Measurements from ENCODE around the gene GPR27.

Gene GPR27

GRCh38 chr3:71789922-71790321, 36.3 kb downstream of the GPR27 start:
- DNase-seq (ENCODE audit: low spot score): no peak
- H2BK12ac ChIP-seq (ENCODE audit: low read length): no peak overlapping the region
- no peak overlapping the region for H2AK5ac ChIP-seq (ENCODE audit: low read depth, low read length)
- H3K27ac ChIP-seq (replicated peaks; ENCODE audit: low read length): no peak overlapping the region
- H3K4ac ChIP-seq (ENCODE audit: low read length): no peak overlapping the region
- no peak overlapping the region for H3K23ac ChIP-seq (ENCODE audit: low read depth, low read length, poor library complexity)
- no peak overlapping the region for H3K4me3 ChIP-seq (ENCODE audit: low read length in 2 of 2)
- no peak overlapping the region for H4K8ac ChIP-seq (ENCODE audit: low read depth, low read length)
- peaks cover 0 to 9% of the 10 kb centered on the region in 2 donors for H3K4me1 ChIP-seq (ENCODE audit: control insufficient read depth in 2 of 2, insufficient read depth in 1 of 2, low read depth in 1 of 2, low read length in 2 of 2)
- no peak overlapping the region for H2BK15ac ChIP-seq (ENCODE audit: low read length)
- H2BK5ac ChIP-seq (ENCODE audit: low read length): no peak overlapping the region
- H3K36me3 ChIP-seq (replicated peaks in 1 of 2; ENCODE audit: control insufficient read depth in 2 of 2, insufficient read depth in 2 of 2, low read length in 2 of 2): no peaks in the 10 kb centered on the region
- no peaks in the 10 kb centered on the region for H3K9me3 ChIP-seq (replicated peaks in 1 of 2; ENCODE audit: control insufficient read depth in 2 of 2, insufficient read depth in 1 of 2, low read depth in 1 of 2, low read length in 2 of 2)
- H3K9ac ChIP-seq (ENCODE audit: low read depth, low read length, poor library complexity): no peak overlapping the region
- no peak overlapping the region for H3K18ac ChIP-seq (ENCODE audit: low read length)
- no peaks in the 10 kb centered on the region for H3K79me1 ChIP-seq (ENCODE audit: low read depth, low read length)
- no peak overlapping the region for H2AFZ ChIP-seq (ENCODE audit: low read length)
- no peak overlapping the region for H4K91ac ChIP-seq (ENCODE audit: low read depth, low read length, poor library complexity)
- WGBS, 2 donors (ENCODE audit: extremely low coverage in 2 of 2, insufficient read length in 2 of 2, insufficient replicate concordance in 1 of 2): no CpG with 5 or more reads among the region's 1 CpG
- H3K4me2 ChIP-seq (ENCODE audit: insufficient read depth, low read length, poor library complexity, severe bottlenecking): no peak overlapping the region
- no peak overlapping the region for H3K14ac ChIP-seq (ENCODE audit: low read length)
- peaks cover 8 to 45% (median 18%) of the 10 kb centered on the region in 3 experiments for H3K27me3 ChIP-seq (ENCODE audit: control insufficient read depth in 3 of 3, insufficient read depth in 3 of 3, low read depth in 1 of 3, low read length in 3 of 3)
- H2BK120ac ChIP-seq (ENCODE audit: low read depth, low read length): no peak overlapping the region

GRCh38 chr3:71791634-71792033, 38.0 kb downstream of the GPR27 start:
- no peaks in the 10 kb centered on the region for H3K4me1 ChIP-seq (ENCODE audit: control insufficient read depth in 2 of 2, insufficient read depth in 1 of 2, low read depth in 1 of 2, low read length in 2 of 2)
- H2BK15ac ChIP-seq (ENCODE audit: low read length): no peak overlapping the region

GRCh38 chr3:71796290-71796689, 42.6 kb downstream of the GPR27 start:
- no peak overlapping the region for H3K14ac ChIP-seq (ENCODE audit: low read length)
- no peak overlapping the region for H2BK12ac ChIP-seq (ENCODE audit: low read length)
- no peak overlapping the region for H3K23ac ChIP-seq (ENCODE audit: low read depth, low read length, poor library complexity)
- no peak overlapping the region for H2AK5ac ChIP-seq (ENCODE audit: low read depth, low read length)
- H3K4me3 ChIP-seq (ENCODE audit: low read length in 2 of 2): no peak overlapping the region
- H4K8ac ChIP-seq (ENCODE audit: low read depth, low read length): no peak overlapping the region
- no peak overlapping the region for H2BK120ac ChIP-seq (ENCODE audit: low read depth, low read length)
- H3K18ac ChIP-seq (ENCODE audit: low read length): no peak overlapping the region
- H3K4ac ChIP-seq (ENCODE audit: low read length): no peak overlapping the region
- WGBS, 2 donors (ENCODE audit: extremely low coverage in 2 of 2, insufficient read length in 2 of 2, insufficient replicate concordance in 1 of 2): no CpG with 5 or more reads among the region's 3 CpGs
- H2BK5ac ChIP-seq (ENCODE audit: low read length): no peak overlapping the region
- peaks cover 2% of the 10 kb centered on the region for H3K79me1 ChIP-seq (ENCODE audit: low read depth, low read length)
- no peak overlapping the region for H2BK15ac ChIP-seq (ENCODE audit: low read length)
- no peak overlapping the region for H3K9ac ChIP-seq (ENCODE audit: low read depth, low read length, poor library complexity)
- no peaks in the 10 kb centered on the region for H3K36me3 ChIP-seq (replicated peaks in 1 of 2; ENCODE audit: control insufficient read depth in 2 of 2, insufficient read depth in 2 of 2, low read length in 2 of 2)
- no peak overlapping the region for H4K91ac ChIP-seq (ENCODE audit: low read depth, low read length, poor library complexity)
- DNase-seq (ENCODE audit: low spot score): no peak
- peaks cover 0 to 13% (median 0%) of the 10 kb centered on the region in 3 experiments for H3K27me3 ChIP-seq (ENCODE audit: control insufficient read depth in 3 of 3, insufficient read depth in 3 of 3, low read depth in 1 of 3, low read length in 3 of 3)
- no peak overlapping the region for H3K27ac ChIP-seq (replicated peaks; ENCODE audit: low read length)
- H2AFZ ChIP-seq (ENCODE audit: low read length): no peak overlapping the region
- no peaks in the 10 kb centered on the region for H3K4me1 ChIP-seq (ENCODE audit: control insufficient read depth in 2 of 2, insufficient read depth in 1 of 2, low read depth in 1 of 2, low read length in 2 of 2)
- no peaks in the 10 kb centered on the region for H3K9me3 ChIP-seq (replicated peaks in 1 of 2; ENCODE audit: control insufficient read depth in 2 of 2, insufficient read depth in 1 of 2, low read depth in 1 of 2, low read length in 2 of 2)
- no peak overlapping the region for H3K4me2 ChIP-seq (ENCODE audit: insufficient read depth, low read length, poor library complexity, severe bottlenecking)

More at GRCh38 chr3:71791634-71792033, 38.0 kb downstream of the GPR27 start:
- Histone ChIP-seq H2AK5ac (ENCODE audit: low read depth, low read length) (no peak overlapping the region), H3K18ac (ENCODE audit: low read length) (no peak overlapping the region), H2BK12ac (ENCODE audit: low read length) (no peak overlapping the region), H2AFZ (ENCODE audit: low read length) (no peak overlapping the region), H3K14ac (ENCODE audit: low read length) (no peak overlapping the region), H3K27ac (replicated peaks; ENCODE audit: low read length) (no peak overlapping the region), H3K23ac (ENCODE audit: low read depth, low read length, poor library complexity) (no peak overlapping the region), H3K36me3 (replicated peaks in 1 of 2; ENCODE audit: control insufficient read depth in 2 of 2, insufficient read depth in 2 of 2, low read length in 2 of 2) (no peaks in the 10 kb centered on the region), H3K9me3 (replicated peaks in 1 of 2; ENCODE audit: control insufficient read depth in 2 of 2, insufficient read depth in 1 of 2, low read depth in 1 of 2, low read length in 2 of 2) (no peaks in the 10 kb centered on the region), H2BK120ac (ENCODE audit: low read depth, low read length) (no peak overlapping the region), H2BK5ac (ENCODE audit: low read length) (no peak overlapping the region), H3K9ac (ENCODE audit: low read depth, low read length, poor library complexity) (no peak overlapping the region), H4K8ac (ENCODE audit: low read depth, low read length) (no peak overlapping the region), H3K4me2 (ENCODE audit: insufficient read depth, low read length, poor library complexity, severe bottlenecking) (no peak overlapping the region), H3K79me1 (ENCODE audit: low read depth, low read length) (no peaks in the 10 kb centered on the region), H3K4me3 (ENCODE audit: low read length in 2 of 2) (no peak overlapping the region), H3K27me3 (ENCODE audit: control insufficient read depth in 3 of 3, insufficient read depth in 3 of 3, low read depth in 1 of 3, low read length in 3 of 3) (peaks cover 0 to 31% (median 1%) of the 10 kb centered on the region in 3 experiments), H3K4ac (ENCODE audit: low read length) (no peak overlapping the region), H4K91ac (ENCODE audit: low read depth, low read length, poor library complexity) (no peak overlapping the region)
- WGBS, 2 donors (ENCODE audit: extremely low coverage in 2 of 2, insufficient read length in 2 of 2, insufficient replicate concordance in 1 of 2): no CpG with 5 or more reads among the region's 1 CpG
- no peak for DNase-seq (ENCODE audit: low spot score)

- no peak overlapping the region for H3K14ac ChIP-seq (ENCODE audit: low read length)
- H3K9me3 ChIP-seq (replicated peaks in 1 of 2; ENCODE audit: control insufficient read depth in 2 of 2, insufficient read depth in 1 of 2, low read depth in 1 of 2, low read length in 2 of 2): no peaks in the 10 kb centered on the region
- H2BK12ac ChIP-seq (ENCODE audit: low read length): no peak overlapping the region
- H2AK5ac ChIP-seq (ENCODE audit: low read depth, low read length): no peak overlapping the region
- H3K27me3 ChIP-seq (ENCODE audit: control insufficient read depth in 3 of 3, insufficient read depth in 3 of 3, low read depth in 1 of 3, low read length in 3 of 3): peaks cover 0 to 16% (median 0%) of the 10 kb centered on the region in 3 experiments
- no peak overlapping the region for H3K4me3 ChIP-seq (ENCODE audit: low read length in 2 of 2)
- no peak overlapping the region for H3K23ac ChIP-seq (ENCODE audit: low read depth, low read length, poor library complexity)
- DNase-seq (ENCODE audit: low spot score): no peak
- H3K27ac ChIP-seq (replicated peaks; ENCODE audit: low read length): no peak overlapping the region
- no peaks in the 10 kb centered on the region for H3K36me3 ChIP-seq (replicated peaks in 1 of 2; ENCODE audit: control insufficient read depth in 2 of 2, insufficient read depth in 2 of 2, low read length in 2 of 2)
- peak overlapping the region; percentile 24 for H3K18ac ChIP-seq (ENCODE audit: low read length)
- no peak overlapping the region for H3K9ac ChIP-seq (ENCODE audit: low read depth, low read length, poor library complexity)
- H4K8ac ChIP-seq (ENCODE audit: low read depth, low read length): no peak overlapping the region
- WGBS, 2 donors (ENCODE audit: extremely low coverage in 2 of 2, insufficient read length in 2 of 2, insufficient replicate concordance in 1 of 2): no CpG with 5 or more reads among the region's 7 CpGs
- H2BK15ac ChIP-seq (ENCODE audit: low read length): no peak overlapping the region
- no peak overlapping the region for H3K4ac ChIP-seq (ENCODE audit: low read length)
- H4K91ac ChIP-seq (ENCODE audit: low read depth, low read length, poor library complexity): no peak overlapping the region
- H2AFZ ChIP-seq (ENCODE audit: low read length): no peak overlapping the region
- peaks cover 0 to 4% of the 10 kb centered on the region in 2 donors for H3K4me1 ChIP-seq (ENCODE audit: control insufficient read depth in 2 of 2, insufficient read depth in 1 of 2, low read depth in 1 of 2, low read length in 2 of 2)
- peaks cover 2% of the 10 kb centered on the region for H3K79me1 ChIP-seq (ENCODE audit: low read depth, low read length)
- no peak overlapping the region for H2BK120ac ChIP-seq (ENCODE audit: low read depth, low read length)
- no peak overlapping the region for H2BK5ac ChIP-seq (ENCODE audit: low read length)
- no peak overlapping the region for H3K4me2 ChIP-seq (ENCODE audit: insufficient read depth, low read length, poor library complexity, severe bottlenecking)
These were observed 43.8 kb downstream of the GPR27 start for GRCh38 chr3:71797455-71797854.

Data from neuronal stem cell (in vitro differentiated cells).